SK-N-SH treated with all-trans-retinoic acid at 6 μM for 48 hours (cell line): Measurements from ENCODE around the gene GSS.

ENCODE experiments used
- ATAC-seq: fragments of 200-7000 bp; cut with Tn5 transposase; 3 replicates; pipeline ENCODE4 v1.9.1; 2020; ENCODE audit warnings: mild to moderate bottlenecking, moderate library complexity
- ARNTL ChIP-seq: fragments of 450-650 bp; formaldehyde crosslinking; IDR thresholded peaks from 2 replicates; pipeline ENCODE4 v1.5.0; 2020; ENCODE audit warnings: low read depth, mild to moderate bottlenecking, moderate library complexity, borderline replicate concordance
- BACH2 ChIP-seq: fragments of 250-450 bp; sonication (Bioruptor Pico); IDR thresholded peaks from 2 replicates; pipeline ENCODE4 v1.9.0; 2021; ENCODE audit warnings: mild to moderate bottlenecking, borderline replicate concordance
- CSDC2 ChIP-seq: fragments of 250-450 bp; sonication (Bioruptor Pico); IDR thresholded peaks from 2 replicates; pipeline ENCODE4 v1.5.0; 2020; ENCODE audit warnings: mild to moderate bottlenecking, moderate library complexity
- GLIS3 ChIP-seq: fragments of 250-450 bp; sonication (Bioruptor Pico); IDR thresholded peaks from 2 replicates; pipeline ENCODE4 v1.5.0; 2020; ENCODE audit warnings: mild to moderate bottlenecking, moderate library complexity
- POU6F1 ChIP-seq: fragments of 250-450 bp; sonication (Bioruptor Pico); IDR thresholded peaks from 2 replicates; pipeline ENCODE4 v1.8.0; 2021; ENCODE audit warnings: low read depth, mild to moderate bottlenecking, moderate library complexity, borderline replicate concordance
- PPARA ChIP-seq: fragments of 250-450 bp; sonication (Bioruptor Pico); IDR thresholded peaks from 2 replicates; pipeline ENCODE4 v1.5.0; 2020; ENCODE audit warnings: mild to moderate bottlenecking, borderline replicate concordance
- SNAI2 ChIP-seq: fragments of 250-450 bp; sonication (Bioruptor Pico); IDR thresholded peaks from 2 replicates; pipeline ENCODE4 v1.5.0; 2020; ENCODE audit warnings: mild to moderate bottlenecking, moderate library complexity
- TCF4 ChIP-seq: fragments of 250-450 bp; sonication (Bioruptor Pico); IDR thresholded peaks from 2 replicates; pipeline ENCODE4 v1.8.0; 2021; ENCODE audit warnings: mild to moderate bottlenecking, moderate library complexity, borderline replicate concordance
- TOX ChIP-seq: fragments of 250-450 bp; sonication (Bioruptor Pico); IDR thresholded peaks from 2 replicates; pipeline ENCODE4 v1.8.0; 2021; ENCODE audit warnings: mild to moderate bottlenecking, moderate library complexity, borderline replicate concordance
- TSHZ2 ChIP-seq: fragments of 250-450 bp; sonication (Bioruptor Pico); IDR thresholded peaks from 2 replicates; pipeline ENCODE4 v1.5.0; 2020; ENCODE audit warnings: mild to moderate bottlenecking, moderate library complexity
- ZC3H10 ChIP-seq: fragments of 250-450 bp; sonication (Bioruptor Pico); IDR thresholded peaks from 2 replicates; pipeline ENCODE4 v1.5.1; 2021; ENCODE audit warnings: mild to moderate bottlenecking, moderate library complexity
- ZFP30 ChIP-seq: fragments of 450-650 bp; formaldehyde crosslinking; IDR thresholded peaks from 2 replicates; pipeline ENCODE4 v1.5.0; 2022; ENCODE audit warnings: mild to moderate bottlenecking, moderate library complexity
- ZNF565 ChIP-seq: fragments of 450-650 bp; formaldehyde crosslinking; conservative IDR thresholded peaks from 2 replicates; pipeline ENCODE4 v1.5.0; 2020; ENCODE audit warnings: low read depth, mild to moderate bottlenecking, moderate library complexity
- ZNF70 ChIP-seq: fragments of 450-650 bp; formaldehyde crosslinking; IDR thresholded peaks from 2 replicates; pipeline ENCODE4 v1.5.0; 2020; ENCODE audit warnings: mild to moderate bottlenecking, moderate library complexity
- ZNF8 ChIP-seq: fragments of 450-650 bp; formaldehyde crosslinking; IDR thresholded peaks from 2 replicates; pipeline ENCODE4 v1.5.0; 2020; ENCODE audit warnings: mild to moderate bottlenecking, moderate library complexity
- TF ChIP-seq, protein P1 (sequence below): fragments of 250-450 bp; sonication (Bioruptor Pico); IDR thresholded peaks from 2 replicates; pipeline ENCODE4 v1.8.0; 2020; ENCODE audit warnings: mild to moderate bottlenecking, moderate library complexity, borderline replicate concordance
- TF ChIP-seq, protein P2 (sequence below): fragments of 250-450 bp; sonication (Bioruptor Pico); IDR thresholded peaks from 2 replicates; pipeline ENCODE4 v1.5.1; 2020; ENCODE audit warnings: low read depth, mild to moderate bottlenecking, moderate library complexity
- TF ChIP-seq, protein P3 (sequence below): fragments of 250-450 bp; sonication (Bioruptor Pico); IDR thresholded peaks from 2 replicates; pipeline ENCODE4 v1.5.1; 2021; ENCODE audit warnings: mild to moderate bottlenecking, moderate library complexity

The GSS gene

DNA sequence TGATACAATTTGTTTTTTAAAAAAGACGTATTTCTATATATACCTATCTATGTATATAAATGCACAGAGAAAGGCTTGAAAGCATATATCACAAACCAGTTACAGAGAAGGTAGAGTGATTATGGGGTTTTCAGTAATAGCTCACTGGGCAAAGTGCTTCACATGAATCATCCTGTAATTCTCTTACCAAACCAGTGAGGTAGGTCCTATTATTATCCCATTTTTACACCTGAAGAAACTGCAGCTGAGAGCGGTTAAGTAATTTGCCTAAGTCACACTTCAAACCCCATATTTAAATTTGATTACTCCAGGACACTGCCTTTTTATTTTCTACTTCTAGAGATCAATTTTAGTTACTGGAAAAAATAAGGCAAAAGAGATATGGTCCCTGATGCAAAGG lies 4.4 kb downstream of the GSS start:
- no peak for ATAC-seq
- TF ChIP-seq, protein P1, sequence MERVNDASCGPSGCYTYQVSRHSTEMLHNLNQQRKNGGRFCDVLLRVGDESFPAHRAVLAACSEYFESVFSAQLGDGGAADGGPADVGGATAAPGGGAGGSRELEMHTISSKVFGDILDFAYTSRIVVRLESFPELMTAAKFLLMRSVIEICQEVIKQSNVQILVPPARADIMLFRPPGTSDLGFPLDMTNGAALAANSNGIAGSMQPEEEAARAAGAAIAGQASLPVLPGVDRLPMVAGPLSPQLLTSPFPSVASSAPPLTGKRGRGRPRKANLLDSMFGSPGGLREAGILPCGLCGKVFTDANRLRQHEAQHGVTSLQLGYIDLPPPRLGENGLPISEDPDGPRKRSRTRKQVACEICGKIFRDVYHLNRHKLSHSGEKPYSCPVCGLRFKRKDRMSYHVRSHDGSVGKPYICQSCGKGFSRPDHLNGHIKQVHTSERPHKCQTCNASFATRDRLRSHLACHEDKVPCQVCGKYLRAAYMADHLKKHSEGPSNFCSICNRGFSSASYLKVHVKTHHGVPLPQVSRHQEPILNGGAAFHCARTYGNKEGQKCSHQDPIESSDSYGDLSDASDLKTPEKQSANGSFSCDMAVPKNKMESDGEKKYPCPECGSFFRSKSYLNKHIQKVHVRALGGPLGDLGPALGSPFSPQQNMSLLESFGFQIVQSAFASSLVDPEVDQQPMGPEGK (CRISPR knock-in tag), result no peak
- TF ChIP-seq, protein P2, sequence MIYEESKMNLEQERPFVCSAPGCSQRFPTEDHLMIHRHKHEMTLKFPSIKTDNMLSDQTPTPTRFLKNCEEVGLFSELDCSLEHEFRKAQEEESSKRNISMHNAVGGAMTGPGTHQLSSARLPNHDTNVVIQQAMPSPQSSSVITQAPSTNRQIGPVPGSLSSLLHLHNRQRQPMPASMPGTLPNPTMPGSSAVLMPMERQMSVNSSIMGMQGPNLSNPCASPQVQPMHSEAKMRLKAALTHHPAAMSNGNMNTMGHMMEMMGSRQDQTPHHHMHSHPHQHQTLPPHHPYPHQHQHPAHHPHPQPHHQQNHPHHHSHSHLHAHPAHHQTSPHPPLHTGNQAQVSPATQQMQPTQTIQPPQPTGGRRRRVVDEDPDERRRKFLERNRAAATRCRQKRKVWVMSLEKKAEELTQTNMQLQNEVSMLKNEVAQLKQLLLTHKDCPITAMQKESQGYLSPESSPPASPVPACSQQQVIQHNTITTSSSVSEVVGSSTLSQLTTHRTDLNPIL (CRISPR knock-in tag), result no peak
- no peak for TF ChIP-seq BACH2 (CRISPR knock-in tag)
- TF ChIP-seq ZNF8 (CRISPR knock-in tag), result no peak
- TF ChIP-seq ZNF565 (CRISPR knock-in tag), result no peak
- TF ChIP-seq ZC3H10, result no peak

- TF ChIP-seq POU6F1 (CRISPR knock-in tag) (no peak), ZC3H10 (no peak), TCF4 (no peak), ZNF565 (CRISPR knock-in tag) (no peak), SNAI2 (CRISPR knock-in tag) (no peak), GLIS3 (CRISPR knock-in tag) (no peak), TSHZ2 (CRISPR knock-in tag) (no peak), CSDC2 (CRISPR knock-in tag) (no peak), ZFP30 (CRISPR knock-in tag) (no peak), ZNF70 (CRISPR knock-in tag) (no peak), PPARA (CRISPR knock-in tag) (no peak), TOX (CRISPR knock-in tag) (no peak), ARNTL (CRISPR knock-in tag) (no peak)
- TF ChIP-seq, protein P1 (CRISPR knock-in tag), result no peak
- TF ChIP-seq, protein P2 (CRISPR knock-in tag), result no peak
- TF ChIP-seq, protein P3, sequence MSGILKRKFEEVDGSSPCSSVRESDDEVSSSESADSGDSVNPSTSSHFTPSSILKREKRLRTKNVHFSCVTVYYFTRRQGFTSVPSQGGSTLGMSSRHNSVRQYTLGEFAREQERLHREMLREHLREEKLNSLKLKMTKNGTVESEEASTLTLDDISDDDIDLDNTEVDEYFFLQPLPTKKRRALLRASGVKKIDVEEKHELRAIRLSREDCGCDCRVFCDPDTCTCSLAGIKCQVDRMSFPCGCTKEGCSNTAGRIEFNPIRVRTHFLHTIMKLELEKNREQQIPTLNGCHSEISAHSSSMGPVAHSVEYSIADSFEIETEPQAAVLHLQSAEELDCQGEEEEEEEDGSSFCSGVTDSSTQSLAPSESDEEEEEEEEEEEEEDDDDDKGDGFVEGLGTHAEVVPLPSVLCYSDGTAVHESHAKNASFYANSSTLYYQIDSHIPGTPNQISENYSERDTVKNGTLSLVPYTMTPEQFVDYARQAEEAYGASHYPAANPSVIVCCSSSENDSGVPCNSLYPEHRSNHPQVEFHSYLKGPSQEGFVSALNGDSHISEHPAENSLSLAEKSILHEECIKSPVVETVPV (CRISPR knock-in tag), result no peak
- TF ChIP-seq, all 23 proteins: peak for 0
- no peak for ATAC-seq
These were observed 6.5 kb downstream of the GSS start for GRCh38 chr20:34949120-34949519.
